Fibroblast of lung (primary cell): Measurements from ENCODE around the gene PRM1. TPM values are rescaled to one million over a fixed set of nuclear protein-coding genes. Genes with fewer than 3 reads are reported as not detected.

Source experiments
- DNase-seq, 2 donors: peaks; one replicate each; pipeline versions ENCODE4 v3.0.0 to v3.0.0-alpha.2; 2010; ENCODE audit warnings: low read depth in 2 of 2
- H2AFZ ChIP-seq: 2 replicates; pipeline ENCODE4 v1.5.1; 2012; ENCODE audit warnings: low read length, control low read depth, inconsistent platforms
- H3K27ac ChIP-seq: 2 replicates; pipeline ENCODE4 v1.5.1; 2011; ENCODE audit warnings: low read length, control low read depth; ENCODE audit not compliant: insufficient read depth
- H3K27me3 ChIP-seq: 2 replicates; pipeline ENCODE4 v1.5.1; 2011; ENCODE audit warnings: mild to moderate bottlenecking, low read length; ENCODE audit not compliant: control insufficient read depth, insufficient read depth
- H3K36me3 ChIP-seq: 2 replicates; pipeline ENCODE4 v1.5.1; 2011; ENCODE audit warnings: low read length; ENCODE audit not compliant: control insufficient read depth, insufficient read depth
- H3K4me1 ChIP-seq: 2 replicates; pipeline ENCODE4 v1.5.1; 2011; ENCODE audit warnings: low read length; ENCODE audit not compliant: control insufficient read depth, insufficient read depth; ENCODE audit errors: extremely low read depth
- H3K4me2 ChIP-seq: 2 replicates; pipeline ENCODE4 v1.5.1; 2011; ENCODE audit warnings: low read length, control low read depth; ENCODE audit not compliant: insufficient read depth; ENCODE audit errors: extremely low read depth
- H3K4me3 ChIP-seq, 4 experiments: fragments of 200-600 bp in 1 of 4; sonication (generic) in 1 of 4; replicated peaks in 1 of 4; 2 replicates each; pipeline ENCODE4 v1.5.1; 2011 to 2016; ENCODE audit warnings: low read length in 4 of 4, low read depth in 3 of 4, mild to moderate bottlenecking in 3 of 4, control low read depth in 2 of 4, inconsistent platforms in 1 of 4, mixed read lengths in 1 of 4; ENCODE audit not compliant: insufficient read depth in 1 of 4; ENCODE audit errors: control extremely low read depth in 1 of 4
- H3K79me2 ChIP-seq: 2 replicates; pipeline ENCODE4 v1.5.1; 2012; ENCODE audit warnings: mild to moderate bottlenecking, low read length, inconsistent platforms; ENCODE audit not compliant: control insufficient read depth, insufficient read depth
- H3K9ac ChIP-seq: 2 replicates; pipeline ENCODE4 v1.5.1; 2011; ENCODE audit warnings: mild to moderate bottlenecking, low read length, control low read depth; ENCODE audit not compliant: insufficient read depth
- H3K9me3 ChIP-seq: 2 replicates; pipeline ENCODE4 v1.5.1; 2012; ENCODE audit warnings: low read depth, low read length; ENCODE audit not compliant: control insufficient read depth, insufficient read depth
- H4K20me1 ChIP-seq: 2 replicates; pipeline ENCODE4 v1.5.1; 2011; ENCODE audit warnings: low read length; ENCODE audit not compliant: control insufficient read depth, insufficient read depth; ENCODE audit errors: extremely low read depth
- CTCF ChIP-seq, 2 donors: IDR thresholded peaks in 1 of 2; conservative IDR thresholded peaks in 1 of 2; 1 replicate in 1 of 2; 2 replicates in 1 of 2; pipeline ENCODE4 v1.5.1; 2011 to 2012; ENCODE audit warnings: low read length in 2 of 2, control low read depth in 1 of 2, inconsistent platforms in 1 of 2, low read depth in 1 of 2, mild to moderate bottlenecking in 1 of 2
- EZH2 ChIP-seq: IDR thresholded peaks from 2 replicates; pipeline ENCODE4 v1.5.1; 2012; ENCODE audit warnings: low read length, control low read depth, mild to moderate bottlenecking; ENCODE audit errors: missing control alignments
- polyA plus RNA-seq, 2 donors: library from polyadenylated mRNA; depleted of rRNA in 1 of 2; stranded (reverse) in 1 of 2; unstranded in 1 of 2; fragments of >200 nt; gene quantifications; 2 replicates each; pipeline ENCODE4 v1.2.1, GENCODE V29; 2011 to 2012; ENCODE audit warnings: missing spikeins in 1 of 2
- total RNA-seq: library from RNA; depleted of rRNA; stranded (reverse); fragments of >200 nt; gene quantifications from 2 replicates; pipeline ENCODE4 v1.2.1, GENCODE V29; 2014

Gene PRM1
- total and polyA plus RNA-seq, 2 donors (not counting 1 experiment from before 2014, with no cell fraction given), result not detected

GRCh38 chr16:11253995-11254912 lies 26.9 kb downstream of the PRM1 start:
- Histone ChIP-seq H3K9me3 (no peaks in the 10 kb centered on the region), H3K4me3 (peak overlapping the region; percentile 44 to 97 (median 71)), H2AFZ (no peak overlapping the region), H3K27ac (peak overlapping the region; percentile 79), H3K79me2 (peaks cover 32% of the 10 kb centered on the region), H3K27me3 (no peaks in the 10 kb centered on the region), H3K36me3 (peaks cover 21% of the 10 kb centered on the region), H3K9ac (peak overlapping the region; percentile 79), H3K4me1 (peaks cover 24% of the 10 kb centered on the region), H3K4me2 (peak overlapping the region; percentile 92), H4K20me1 (no peaks in the 10 kb centered on the region)
- no peak for TF ChIP-seq CTCF (conservative IDR thresholded peaks at IDR 0.05 in 1 of 2, IDR thresholded peaks at IDR 0.05 in 1 of 2; ENCODE audit: low read depth in 1 of 2, low read length in 2 of 2)
- TF ChIP-seq EZH2, result no peak
- DNase-seq, result peak in 1 of 2 donors; percentile 20

GRCh38 chr16:11253009-11253994 lies 27.8 kb downstream of the PRM1 start:
- Histone ChIP-seq H3K27ac (peak overlapping the region; percentile 29), H3K79me2 (peaks cover 32% of the 10 kb centered on the region), H3K36me3 (peaks cover 21% of the 10 kb centered on the region), H3K9ac (peak overlapping the region; percentile 54), H3K4me3 (peak overlapping the region; percentile 44 to 97 (median 71)), H4K20me1 (no peaks in the 10 kb centered on the region), H3K4me2 (peak overlapping the region; percentile 92), H2AFZ (no peak overlapping the region), H3K9me3 (no peaks in the 10 kb centered on the region), H3K4me1 (peaks cover 19% of the 10 kb centered on the region), H3K27me3 (no peaks in the 10 kb centered on the region)
- TF ChIP-seq CTCF (conservative IDR thresholded peaks at IDR 0.05 in 1 of 2, IDR thresholded peaks at IDR 0.05 in 1 of 2; ENCODE audit: low read depth in 1 of 2, low read length in 2 of 2) (no peak), EZH2 (no peak)
- peak; percentile 68 to 73 for DNase-seq
